Stimulated activated CD4-positive, alpha-beta T cell treated with anti-CD3 and anti-CD28 coated beads, TNF-alpha, amount 100 ng/mL, for 1 hour (primary cell): ENCODE data around the gene TPRG1.

Source experiments
- DNase-seq, 3 donors: peaks; one replicate each; pipeline ENCODE4 v3.0.0-alpha.2; 2020; ENCODE audit warnings: low read depth in 3 of 3, low spot score in 1 of 3

The TPRG1 gene

GRCh38 chr3:189353318-189353965, 181.7 kb downstream of the TPRG1 start:
- no peak for DNase-seq

GRCh38 chr3:189353988-189354889, 182.5 kb downstream of the TPRG1 start:
- no peak for DNase-seq

- DNase-seq, result no peak
These were observed 183.3 kb downstream of the TPRG1 start for GRCh38 chr3:189355115-189355480.

- peak in 1 of 3 donors; percentile 21 for DNase-seq
These were observed 183.9 kb downstream of the TPRG1 start for GRCh38 chr3:189355481-189356201.

- DNase-seq, result no peak
These were observed 188.5 kb downstream of the TPRG1 start for GRCh38 chr3:189360291-189360690.

- no peak for DNase-seq
These were observed 189.5 kb downstream of the TPRG1 start for GRCh38 chr3:189361103-189361835.

GRCh38 chr3:189363590-189364255, 192.0 kb downstream of the TPRG1 start:
- no peak for DNase-seq

- no peak for DNase-seq
These were observed 194.1 kb downstream of the TPRG1 start for GRCh38 chr3:189365609-189366564.

GRCh38 chr3:189368384-189368783, 196.6 kb downstream of the TPRG1 start:
- no peak for DNase-seq

GRCh38 chr3:189369636-189370035, 197.9 kb downstream of the TPRG1 start:
- DNase-seq, result no peak

- DNase-seq, result no peak
These were observed 200.5 kb downstream of the TPRG1 start for GRCh38 chr3:189372243-189372642.
